Cardiac muscle cell (in vitro differentiated cells and primary cell): ENCODE measurements around the gene WSB1. TPM values are rescaled to one million over a fixed set of nuclear protein-coding genes. Genes with fewer than 3 reads are reported as not detected.
"Not testable (repeated sequence)": the region's sequence is repeated elsewhere in the genome, so short reads cannot be mapped to it uniquely, and the experiment has no call there.

Experiments
- DNase-seq, 2 donors: peaks; one replicate each; pipeline versions ENCODE4 v3.0.0 to v3.0.0-alpha.2; 2010 to 2017; ENCODE audit warnings: low read depth in 1 of 2, low spot score in 1 of 2
- H3K27ac ChIP-seq: fragments of 200-600 bp; sonication (generic); 2 replicates; pipeline ENCODE4 v1.5.1; 2016
- H3K27me3 ChIP-seq: fragments of 200-600 bp; sonication (generic); 2 replicates; pipeline ENCODE4 v1.6.0; 2016; ENCODE audit warnings: control low read depth
- H3K36me3 ChIP-seq: fragments of 200-600 bp; sonication (generic); 2 replicates; pipeline ENCODE4 v1.5.1; 2016; ENCODE audit warnings: control low read depth
- H3K4me1 ChIP-seq: fragments of 200-600 bp; sonication (generic); 2 replicates; pipeline ENCODE4 v1.8.1; 2017; ENCODE audit warnings: low read depth, mild to moderate bottlenecking, mixed run types
- H3K4me3 ChIP-seq: fragments of 200-600 bp; sonication (generic); 2 replicates; pipeline ENCODE4 v1.5.1; 2016; ENCODE audit warnings: mild to moderate bottlenecking
- H3K9me3 ChIP-seq: fragments of 200-600 bp; sonication (generic); 2 replicates; pipeline ENCODE4 v1.5.1; 2017; ENCODE audit warnings: low read depth, mild to moderate bottlenecking, control low read depth
- CTCF ChIP-seq: IDR thresholded peaks from 2 replicates; pipeline ENCODE4 v1.5.1; 2012; ENCODE audit warnings: low read depth, mild to moderate bottlenecking, low read length
- polyA plus RNA-seq: library from polyadenylated mRNA; unstranded; fragments of >200 nt; fragmentation: Nextera tagmentation; extraction: Ambion mirVana; gene quantifications from 2 replicates; pipeline ENCODE4 v1.2.1, GENCODE V29; 2016
- total RNA-seq: library from RNA; depleted of rRNA; stranded (reverse); fragments of >200 nt; gene quantifications from 2 replicates; pipeline ENCODE4 v1.2.3, GENCODE V29; 2016

WSB1 gene
- total and polyA plus RNA-seq, 2 experiments from 2014 or later: 308 to 471 TPM

GRCh38 chr17:27269201-27269600 is 24.7 kb upstream of the WSB1 start:
- no peak for TF ChIP-seq CTCF
- DNase-seq: no peak

GRCh38 chr17:27269974-27270373 is 23.9 kb upstream of the WSB1 start:
- no peak for TF ChIP-seq CTCF

More at GRCh38 chr17:27269201-27269600, 24.7 kb upstream of the WSB1 start:
- no peaks in the 10 kb centered on the region for H3K27me3 ChIP-seq
- no peak overlapping the region for H3K4me3 ChIP-seq
- H3K27ac ChIP-seq: no peak overlapping the region
- H3K9me3 ChIP-seq: no peaks in the 10 kb centered on the region
- no peaks in the 10 kb centered on the region for H3K4me1 ChIP-seq
- H3K36me3 ChIP-seq: no peaks in the 10 kb centered on the region

GRCh38 chr17:27276653-27277156 is 17.2 kb upstream of the WSB1 start:
- no peak overlapping the region for H3K27ac ChIP-seq
- H3K36me3 ChIP-seq: no peaks in the 10 kb centered on the region
- TF ChIP-seq CTCF: no peak
- no peaks in the 10 kb centered on the region for H3K27me3 ChIP-seq
- DNase-seq: peak; percentile 49 to 90
- no peak overlapping the region for H3K4me3 ChIP-seq
- no peaks in the 10 kb centered on the region for H3K4me1 ChIP-seq
- H3K9me3 ChIP-seq: no peaks in the 10 kb centered on the region

More at GRCh38 chr17:27269974-27270373, 23.9 kb upstream of the WSB1 start:
- H3K27me3 ChIP-seq: no peaks in the 10 kb centered on the region
- no peaks in the 10 kb centered on the region for H3K9me3 ChIP-seq
- H3K36me3 ChIP-seq: no peaks in the 10 kb centered on the region
- H3K27ac ChIP-seq: no peak overlapping the region
- H3K4me3 ChIP-seq: no peak overlapping the region
- DNase-seq: no peak
- H3K4me1 ChIP-seq: no peaks in the 10 kb centered on the region

- H3K36me3 ChIP-seq, H3K27me3 ChIP-seq, DNase-seq, H3K4me3 ChIP-seq, H3K9me3 ChIP-seq, H3K4me1 ChIP-seq, H3K27ac ChIP-seq: not testable (repeated sequence)
These were observed 14.8 kb upstream of the WSB1 start for GRCh38 chr17:27279132-27279531.

- Histone ChIP-seq H3K27me3 (no peaks in the 10 kb centered on the region), H3K4me1 (peaks cover 7% of the 10 kb centered on the region), H3K4me3 (no peak overlapping the region), H3K9me3 (no peaks in the 10 kb centered on the region), H3K27ac (no peak overlapping the region), H3K36me3 (no peaks in the 10 kb centered on the region)
- no peak for DNase-seq
- no peak for TF ChIP-seq CTCF
These were observed 13.4 kb upstream of the WSB1 start for GRCh38 chr17:27280527-27280926.

- no peak for TF ChIP-seq CTCF
- H3K4me3 ChIP-seq: no peak overlapping the region
- no peaks in the 10 kb centered on the region for H3K36me3 ChIP-seq
These were observed 12.5 kb upstream of the WSB1 start for GRCh38 chr17:27281438-27281837.

More at GRCh38 chr17:27281438-27281837, 12.5 kb upstream of the WSB1 start:
- Histone ChIP-seq H3K27ac (no peak overlapping the region), H3K27me3 (no peaks in the 10 kb centered on the region), H3K9me3 (no peaks in the 10 kb centered on the region), H3K4me1 (peaks cover 7% of the 10 kb centered on the region)
- no peak for DNase-seq
